DMS114 treated with DMSO at 0.1 percent for 48 hours (cell line): ENCODE results near the gene KRT13.

Experiments used
- DNase-seq: peaks from one replicate; lab custom pipeline; 2025; ENCODE audit not compliant: unreplicated experiment; lab: John Stamatoyannopoulos, UW

The KRT13 gene

GRCh38 chr17:41537990-41538389 is 32.6 kb upstream of the KRT13 start:
- no peak for DNase-seq

DNA sequence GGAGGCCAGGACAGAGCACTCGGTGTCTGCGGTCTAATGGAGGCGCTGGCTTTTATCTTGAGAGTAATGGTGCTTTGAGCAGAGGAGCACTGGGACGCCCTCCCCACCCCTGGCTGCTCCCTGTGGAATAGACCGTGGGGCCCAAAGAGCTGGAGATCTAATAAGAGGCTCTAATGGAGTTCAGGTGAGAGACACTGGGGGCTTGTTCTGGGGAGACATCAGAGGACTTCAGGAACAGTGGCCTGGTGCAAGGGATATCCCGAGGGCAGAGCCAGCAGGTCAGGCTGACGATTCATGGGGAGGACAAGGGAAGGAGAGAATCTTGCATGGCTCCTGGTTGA is 32.2 kb upstream of the KRT13 start:
- no peak for DNase-seq

- DNase-seq, result no peak
These were observed 31.6 kb upstream of the KRT13 start for GRCh38 chr17:41536741-41537613.

GRCh38 chr17:41535764-41536481 is 30.5 kb upstream of the KRT13 start:
- DNase-seq, result no peak

DNA sequence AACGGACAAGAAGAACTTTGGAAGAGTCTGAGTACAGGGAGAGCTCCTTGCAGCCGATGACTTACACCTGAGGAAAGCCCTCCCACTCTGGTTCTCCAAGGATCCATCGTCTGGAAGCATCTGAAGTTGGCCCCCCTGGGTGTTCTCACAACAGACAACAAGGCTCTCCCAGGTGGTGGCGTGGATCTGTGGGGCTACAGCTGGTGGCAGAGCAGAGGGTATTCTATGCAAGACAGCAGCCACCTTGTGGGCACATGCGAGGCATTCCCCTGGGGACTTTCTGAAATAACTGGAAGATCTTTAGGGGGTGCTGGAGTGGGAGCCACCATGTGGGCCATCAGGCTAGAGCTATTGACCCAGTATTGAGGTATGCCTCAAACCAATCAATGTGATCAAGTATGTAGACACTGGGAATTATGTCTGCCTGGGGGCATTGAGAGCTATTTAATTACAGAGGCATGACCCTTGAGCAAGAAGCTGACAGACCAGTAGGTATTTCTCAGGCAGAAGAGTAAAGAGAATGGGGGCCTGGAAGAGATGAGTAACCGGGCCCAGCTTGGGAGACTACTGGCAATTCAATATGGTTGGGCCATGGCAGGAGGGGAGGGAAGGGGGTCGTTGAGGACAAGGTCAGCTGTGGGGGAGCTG is 29.6 kb upstream of the KRT13 start:
- DNase-seq, result no peak

- DNase-seq, result no peak
These were observed 28.2 kb upstream of the KRT13 start for GRCh38 chr17:41533613-41534012.

DNA sequence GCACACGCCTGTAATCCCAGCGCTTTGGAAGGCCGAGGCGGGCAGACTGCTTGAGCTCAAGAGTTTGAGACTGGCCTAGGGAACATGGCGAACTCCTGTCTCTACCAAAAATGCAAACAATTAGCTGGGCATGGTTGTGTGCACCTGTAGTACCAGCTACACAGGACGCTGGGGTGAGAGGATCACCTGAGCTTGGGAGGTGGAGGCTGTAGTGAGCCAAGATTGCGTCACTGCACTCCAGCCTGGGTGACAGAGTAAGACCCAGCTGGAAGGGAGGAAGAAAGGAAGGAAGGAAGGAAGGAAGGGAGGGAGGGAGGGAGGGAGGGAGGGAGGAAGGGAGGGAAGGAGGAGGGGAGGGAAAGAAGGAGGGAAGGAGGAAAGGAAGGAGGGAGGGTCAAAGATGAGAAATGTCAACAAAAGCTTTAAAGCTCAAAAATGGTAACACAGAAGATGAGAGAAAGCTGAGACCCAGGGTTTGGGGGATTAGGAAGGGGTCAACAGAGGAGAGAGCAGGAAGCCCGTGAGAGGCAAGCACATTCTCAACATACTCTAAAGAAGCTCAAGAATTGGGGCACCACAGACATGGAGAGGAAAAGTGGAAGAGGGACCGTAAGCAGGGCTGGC is 27.6 kb upstream of the KRT13 start:
- no peak for DNase-seq

DNA sequence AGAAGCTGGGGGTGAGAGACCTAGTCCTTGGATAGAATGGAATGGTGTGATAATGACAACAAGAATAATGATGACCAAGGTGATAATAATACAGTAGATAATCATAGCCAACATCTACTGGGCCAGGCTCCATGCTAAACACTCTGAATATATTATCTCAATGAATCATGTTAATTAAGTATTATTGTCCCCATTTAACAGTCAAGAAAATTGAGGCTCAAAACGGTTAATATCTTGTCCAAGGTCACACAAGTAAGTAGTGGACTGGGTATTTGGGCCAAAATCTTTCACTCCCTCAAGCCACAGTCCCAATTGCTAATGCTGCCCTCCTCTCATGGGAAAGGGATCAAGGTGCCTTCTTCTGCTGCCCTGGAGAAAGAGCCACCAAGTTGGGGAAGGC is 26.6 kb upstream of the KRT13 start:
- DNase-seq, result no peak

- no peak for DNase-seq
These were observed 24.9 kb upstream of the KRT13 start for GRCh38 chr17:41530062-41531048.

DNA sequence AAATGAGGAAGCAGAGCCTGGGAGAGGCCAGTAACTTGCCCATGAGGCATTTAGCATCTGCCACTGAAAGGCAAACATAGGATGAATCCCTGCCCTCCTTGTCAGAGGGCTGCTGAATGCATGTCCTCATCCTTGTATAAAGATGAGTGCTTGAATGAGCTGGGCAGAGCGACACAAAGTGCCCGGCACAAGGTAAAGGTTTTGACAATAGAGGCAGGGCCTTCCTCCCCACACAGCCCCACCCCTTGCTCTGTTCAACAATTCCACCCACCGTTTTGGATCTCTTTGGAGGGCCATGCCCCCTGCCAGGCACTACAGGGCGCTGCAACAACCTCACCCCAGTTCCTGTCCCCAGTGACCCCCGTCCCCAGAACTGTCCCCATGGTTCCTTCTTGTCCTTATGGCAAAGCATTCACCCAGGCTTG is 24.1 kb upstream of the KRT13 start:
- DNase-seq, result no peak

- DNase-seq, result no peak
These were observed 23.5 kb upstream of the KRT13 start for GRCh38 chr17:41528959-41529353.

GRCh38 chr17:41527063-41528023 is 21.9 kb upstream of the KRT13 start:
- no peak for DNase-seq

GRCh38 chr17:41524261-41524660 is 18.8 kb upstream of the KRT13 start:
- DNase-seq, result no peak

GRCh38 chr17:41523787-41524186 is 18.4 kb upstream of the KRT13 start:
- no peak for DNase-seq

- DNase-seq, result no peak
These were observed 17.8 kb upstream of the KRT13 start for GRCh38 chr17:41523225-41523593.

DNA sequence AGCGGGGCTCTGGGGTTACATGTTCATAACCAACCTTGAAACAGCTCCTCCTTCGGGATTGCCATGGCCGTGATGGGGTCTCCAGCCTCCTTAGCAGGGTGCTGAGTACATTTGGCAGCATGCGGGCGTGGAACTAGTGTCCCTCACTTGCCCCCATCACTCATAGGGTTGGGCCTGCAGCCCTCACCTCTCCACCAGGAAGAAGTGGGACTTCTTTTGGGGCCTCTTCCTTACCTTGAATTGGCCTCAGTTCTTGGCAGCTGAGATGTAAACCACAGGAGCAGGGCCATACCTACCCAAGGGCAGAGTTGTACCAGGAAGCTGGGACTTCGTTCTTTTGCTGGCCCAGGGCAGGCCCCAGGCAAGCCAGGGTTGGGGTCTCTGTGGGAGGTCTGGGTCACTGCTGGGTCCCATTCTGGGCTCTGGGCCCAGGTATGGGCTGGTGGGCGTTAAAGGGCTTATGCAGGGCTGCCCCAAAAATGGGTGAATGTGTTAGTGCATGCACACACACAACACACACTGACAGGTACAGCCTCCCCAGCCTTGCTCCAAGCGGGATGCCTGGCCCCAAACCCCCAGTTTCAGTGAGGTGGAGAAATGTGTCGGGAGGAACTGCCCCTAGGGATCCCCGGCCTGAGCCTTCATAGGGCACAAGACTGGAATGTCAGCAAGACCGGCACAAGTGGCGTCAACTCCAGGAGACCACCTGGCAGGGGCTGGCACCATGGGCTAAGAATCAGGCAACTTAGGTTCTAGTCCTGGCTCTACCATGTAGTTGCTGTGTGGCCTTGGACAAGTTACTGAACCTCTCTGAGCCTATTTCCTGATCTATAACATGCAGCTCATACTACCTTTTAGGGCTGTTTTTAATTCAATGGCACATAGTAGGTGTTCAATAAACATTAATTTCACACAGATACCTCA is 17.2 kb upstream of the KRT13 start:
- DNase-seq, result no peak

DNA sequence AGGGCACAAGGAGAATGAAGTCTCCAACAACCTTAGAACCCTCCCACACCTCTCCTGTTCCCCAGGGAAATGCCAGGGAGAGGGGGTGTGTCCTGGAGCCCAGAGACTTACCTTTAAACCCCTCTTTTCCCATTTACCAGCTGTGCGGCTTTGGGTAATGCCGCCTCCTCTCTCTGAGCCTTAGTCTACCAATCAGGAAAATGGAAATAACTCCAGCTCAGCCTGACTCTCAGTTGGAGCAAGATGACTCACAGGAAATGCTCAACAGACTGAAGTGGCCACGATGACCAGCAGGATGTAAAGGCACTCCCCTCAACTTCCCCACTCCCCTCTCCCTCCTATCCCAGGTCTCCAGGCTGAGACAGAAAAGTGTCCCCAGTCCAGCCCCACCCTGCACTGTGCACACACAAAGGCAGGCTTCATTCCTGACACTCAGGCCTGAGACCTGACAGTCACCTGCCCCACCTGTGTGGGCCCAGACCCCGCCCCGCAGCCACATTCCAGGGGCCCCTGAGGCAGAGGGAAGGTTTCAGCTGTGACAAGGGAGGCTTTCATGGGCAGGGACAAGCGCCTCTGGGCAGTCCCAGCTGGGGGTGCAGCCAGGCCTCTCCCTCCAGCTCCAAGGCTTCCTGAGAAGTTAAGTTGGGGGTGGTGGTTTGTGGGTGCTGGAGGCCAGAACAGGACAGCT is 16.3 kb upstream of the KRT13 start:
- DNase-seq, result no peak
